SK-N-SH treated with all-trans-retinoic acid at 6 μM for 48 hours (cell line): ENCODE measurements around the gene OR13A1.

Experiments used
- ATAC-seq: fragments of 200-7000 bp; cut with Tn5 transposase; 3 replicates; pipeline ENCODE4 v1.9.1; 2020; ENCODE audit warnings: mild to moderate bottlenecking, moderate library complexity
- ARNTL ChIP-seq: fragments of 450-650 bp; formaldehyde crosslinking; IDR thresholded peaks from 2 replicates; pipeline ENCODE4 v1.5.0; 2020; ENCODE audit warnings: low read depth, mild to moderate bottlenecking, moderate library complexity, borderline replicate concordance
- BACH2 ChIP-seq: fragments of 250-450 bp; sonication (Bioruptor Pico); IDR thresholded peaks from 2 replicates; pipeline ENCODE4 v1.9.0; 2021; ENCODE audit warnings: mild to moderate bottlenecking, borderline replicate concordance
- CREB5 ChIP-seq: fragments of 250-450 bp; sonication (Bioruptor Pico); IDR thresholded peaks from 2 replicates; pipeline ENCODE4 v1.5.1; 2020; ENCODE audit warnings: low read depth, mild to moderate bottlenecking, moderate library complexity
- CSDC2 ChIP-seq: fragments of 250-450 bp; sonication (Bioruptor Pico); IDR thresholded peaks from 2 replicates; pipeline ENCODE4 v1.5.0; 2020; ENCODE audit warnings: mild to moderate bottlenecking, moderate library complexity
- CSRNP3 ChIP-seq: fragments of 250-450 bp; sonication (Bioruptor Pico); IDR thresholded peaks from 2 replicates; pipeline ENCODE4 v1.5.1; 2021; ENCODE audit warnings: mild to moderate bottlenecking, moderate library complexity
- ESRRG ChIP-seq: fragments of 250-450 bp; sonication (Bioruptor Pico); IDR thresholded peaks from 2 replicates; pipeline ENCODE4 v1.6.1; 2021; ENCODE audit warnings: mild to moderate bottlenecking
- GLIS3 ChIP-seq: fragments of 250-450 bp; sonication (Bioruptor Pico); IDR thresholded peaks from 2 replicates; pipeline ENCODE4 v1.5.0; 2020; ENCODE audit warnings: mild to moderate bottlenecking, moderate library complexity
- ISL1 ChIP-seq: fragments of 250-450 bp; sonication (Bioruptor Pico); IDR thresholded peaks from 2 replicates; pipeline ENCODE4 v2.1.2; 2022; ENCODE audit warnings: mild to moderate bottlenecking, moderate library complexity
- OSR1 ChIP-seq: fragments of 250-450 bp; sonication (Bioruptor Pico); IDR thresholded peaks from 2 replicates; pipeline ENCODE4 v1.8.0; 2022; ENCODE audit warnings: moderate library complexity, mild to moderate bottlenecking, inconsistent platforms
- PATZ1 ChIP-seq: fragments of 250-450 bp; sonication (Bioruptor Pico); IDR thresholded peaks from 2 replicates; pipeline ENCODE4 v1.8.0; 2020; ENCODE audit warnings: mild to moderate bottlenecking, moderate library complexity, borderline replicate concordance
- POU6F1 ChIP-seq: fragments of 250-450 bp; sonication (Bioruptor Pico); IDR thresholded peaks from 2 replicates; pipeline ENCODE4 v1.8.0; 2021; ENCODE audit warnings: low read depth, mild to moderate bottlenecking, moderate library complexity, borderline replicate concordance
- PPARA ChIP-seq: fragments of 250-450 bp; sonication (Bioruptor Pico); IDR thresholded peaks from 2 replicates; pipeline ENCODE4 v1.5.0; 2020; ENCODE audit warnings: mild to moderate bottlenecking, borderline replicate concordance
- RARB ChIP-seq: fragments of 250-450 bp; sonication (Bioruptor Pico); IDR thresholded peaks from 2 replicates; pipeline ENCODE4 v1.8.0; 2021; ENCODE audit warnings: mild to moderate bottlenecking, moderate library complexity
- SNAI2 ChIP-seq: fragments of 250-450 bp; sonication (Bioruptor Pico); IDR thresholded peaks from 2 replicates; pipeline ENCODE4 v1.5.0; 2020; ENCODE audit warnings: mild to moderate bottlenecking, moderate library complexity
- TSHZ2 ChIP-seq: fragments of 250-450 bp; sonication (Bioruptor Pico); IDR thresholded peaks from 2 replicates; pipeline ENCODE4 v1.5.0; 2020; ENCODE audit warnings: mild to moderate bottlenecking, moderate library complexity
- ZC3H10 ChIP-seq: fragments of 250-450 bp; sonication (Bioruptor Pico); IDR thresholded peaks from 2 replicates; pipeline ENCODE4 v1.5.1; 2021; ENCODE audit warnings: mild to moderate bottlenecking, moderate library complexity
- ZFP3 ChIP-seq: fragments of 250-450 bp; sonication (Bioruptor Pico); IDR thresholded peaks from 2 replicates; pipeline ENCODE4 v1.5.0; 2020; ENCODE audit warnings: mild to moderate bottlenecking, moderate library complexity
- ZFP30 ChIP-seq: fragments of 450-650 bp; formaldehyde crosslinking; IDR thresholded peaks from 2 replicates; pipeline ENCODE4 v1.5.0; 2022; ENCODE audit warnings: mild to moderate bottlenecking, moderate library complexity
- ZNF565 ChIP-seq: fragments of 450-650 bp; formaldehyde crosslinking; conservative IDR thresholded peaks from 2 replicates; pipeline ENCODE4 v1.5.0; 2020; ENCODE audit warnings: low read depth, mild to moderate bottlenecking, moderate library complexity
- ZNF70 ChIP-seq: fragments of 450-650 bp; formaldehyde crosslinking; IDR thresholded peaks from 2 replicates; pipeline ENCODE4 v1.5.0; 2020; ENCODE audit warnings: mild to moderate bottlenecking, moderate library complexity
- ZNF8 ChIP-seq: fragments of 450-650 bp; formaldehyde crosslinking; IDR thresholded peaks from 2 replicates; pipeline ENCODE4 v1.5.0; 2020; ENCODE audit warnings: mild to moderate bottlenecking, moderate library complexity

Gene OR13A1

GRCh38 chr10:45286980-45287379 lies 28.4 kb downstream of the OR13A1 start (continued):
- TF ChIP-seq BACH2 (CRISPR knock-in tag) (no peak), ZFP3 (no peak), CREB5 (no peak), ESRRG (no peak)

GRCh38 chr10:45282061-45282460 lies 33.3 kb downstream of the OR13A1 start:
- ATAC-seq = no peak
- TF ChIP-seq PATZ1 (CRISPR knock-in tag) (no peak), GLIS3 (CRISPR knock-in tag) (no peak), ZC3H10 (CRISPR knock-in tag) (no peak), ESRRG (no peak), ISL1 (CRISPR knock-in tag) (no peak), ZFP30 (CRISPR knock-in tag) (no peak), PPARA (CRISPR knock-in tag) (no peak), CSRNP3 (CRISPR knock-in tag) (no peak), SNAI2 (CRISPR knock-in tag) (no peak), ZNF8 (CRISPR knock-in tag) (no peak), ARNTL (CRISPR knock-in tag) (no peak), ZNF70 (CRISPR knock-in tag) (no peak), ZNF565 (no peak)

- no peak for ATAC-seq
- no peak for TF ChIP-seq PATZ1 (CRISPR knock-in tag)
- TF ChIP-seq ARNTL (CRISPR knock-in tag) = no peak
- TF ChIP-seq TSHZ2 (CRISPR knock-in tag) = no peak
Measured at GRCh38 chr10:45280113-45280760, 35.2 kb downstream of the OR13A1 start.

- TF ChIP-seq ZNF8 (CRISPR knock-in tag) (no peak), TSHZ2 (CRISPR knock-in tag) (no peak), POU6F1 (no peak), RARB (CRISPR knock-in tag) (no peak), GLIS3 (CRISPR knock-in tag) (no peak), SNAI2 (CRISPR knock-in tag) (no peak), OSR1 (CRISPR knock-in tag) (no peak), ZNF70 (CRISPR knock-in tag) (no peak), CSDC2 (CRISPR knock-in tag) (no peak), CSRNP3 (CRISPR knock-in tag) (no peak)
- ATAC-seq = no peak
Measured at GRCh38 chr10:45279682-45280081, 35.7 kb downstream of the OR13A1 start.
